Measurements from ENCODE around the gene CBX5. TPM values are rescaled to one million over a fixed set of nuclear protein-coding genes. Genes with fewer than 3 reads are reported as not detected.
A peak's percentile ranks its signal among the peaks of the same experiment; 100 is the strongest.

The CBX5 gene
- total and polyA plus RNA-seq, 9 of the 15 experiments (the other 6 are each of a cell fraction or from before 2014, with no cell fraction given) = 32.6 to 102 (median 59.2) TPM

GRCh38 chr12:54280468-54281260 is 742 bp upstream of the CBX5 start, which contains the start of gene HNRNPA1 (continued):
- TF ChIP-seq MGA (IDR thresholded peaks at IDR 0.05) (peak; percentile 74), CTBP1 (IDR thresholded peaks at IDR 0.05; ENCODE audit: borderline replicate concordance) (peak; percentile 46), AFF4 (CRISPR knock-in tag; IDR thresholded peaks at IDR 0.05) (peak; percentile 98), TAF15 (IDR thresholded peaks at IDR 0.05; ENCODE audit: low read depth, low read length) (no peak), ELF2 (CRISPR knock-in tag; IDR thresholded peaks at IDR 0.05) (no peak), TEAD2 (tag; IDR thresholded peaks at IDR 0.05) (no peak), NR4A1 (CRISPR knock-in tag; IDR thresholded peaks at IDR 0.05) (peak; percentile 25; the same call in 1 of the 2 replicates), NR4A1 (tag; IDR thresholded peaks at IDR 0.05) (no peak)
- TF ChIP-seq, protein P1, sequence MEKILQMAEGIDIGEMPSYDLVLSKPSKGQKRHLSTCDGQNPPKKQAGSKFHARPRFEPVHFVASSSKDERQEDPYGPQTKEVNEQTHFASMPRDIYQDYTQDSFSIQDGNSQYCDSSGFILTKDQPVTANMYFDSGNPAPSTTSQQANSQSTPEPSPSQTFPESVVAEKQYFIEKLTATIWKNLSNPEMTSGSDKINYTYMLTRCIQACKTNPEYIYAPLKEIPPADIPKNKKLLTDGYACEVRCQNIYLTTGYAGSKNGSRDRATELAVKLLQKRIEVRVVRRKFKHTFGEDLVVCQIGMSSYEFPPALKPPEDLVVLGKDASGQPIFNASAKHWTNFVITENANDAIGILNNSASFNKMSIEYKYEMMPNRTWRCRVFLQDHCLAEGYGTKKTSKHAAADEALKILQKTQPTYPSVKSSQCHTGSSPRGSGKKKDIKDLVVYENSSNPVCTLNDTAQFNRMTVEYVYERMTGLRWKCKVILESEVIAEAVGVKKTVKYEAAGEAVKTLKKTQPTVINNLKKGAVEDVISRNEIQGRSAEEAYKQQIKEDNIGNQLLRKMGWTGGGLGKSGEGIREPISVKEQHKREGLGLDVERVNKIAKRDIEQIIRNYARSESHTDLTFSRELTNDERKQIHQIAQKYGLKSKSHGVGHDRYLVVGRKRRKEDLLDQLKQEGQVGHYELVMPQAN (IDR thresholded peaks at IDR 0.05; ENCODE audit: borderline replicate concordance) = no peak; the same call in 1 of the 2 replicates
